ENCODE measurements around the gene ZNF548.

- TF ChIP-seq, protein P1, sequence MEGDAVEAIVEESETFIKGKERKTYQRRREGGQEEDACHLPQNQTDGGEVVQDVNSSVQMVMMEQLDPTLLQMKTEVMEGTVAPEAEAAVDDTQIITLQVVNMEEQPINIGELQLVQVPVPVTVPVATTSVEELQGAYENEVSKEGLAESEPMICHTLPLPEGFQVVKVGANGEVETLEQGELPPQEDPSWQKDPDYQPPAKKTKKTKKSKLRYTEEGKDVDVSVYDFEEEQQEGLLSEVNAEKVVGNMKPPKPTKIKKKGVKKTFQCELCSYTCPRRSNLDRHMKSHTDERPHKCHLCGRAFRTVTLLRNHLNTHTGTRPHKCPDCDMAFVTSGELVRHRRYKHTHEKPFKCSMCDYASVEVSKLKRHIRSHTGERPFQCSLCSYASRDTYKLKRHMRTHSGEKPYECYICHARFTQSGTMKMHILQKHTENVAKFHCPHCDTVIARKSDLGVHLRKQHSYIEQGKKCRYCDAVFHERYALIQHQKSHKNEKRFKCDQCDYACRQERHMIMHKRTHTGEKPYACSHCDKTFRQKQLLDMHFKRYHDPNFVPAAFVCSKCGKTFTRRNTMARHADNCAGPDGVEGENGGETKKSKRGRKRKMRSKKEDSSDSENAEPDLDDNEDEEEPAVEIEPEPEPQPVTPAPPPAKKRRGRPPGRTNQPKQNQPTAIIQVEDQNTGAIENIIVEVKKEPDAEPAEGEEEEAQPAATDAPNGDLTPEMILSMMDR (IDR thresholded peaks at IDR 0.05), result no peak
- TF ChIP-seq EZH2 (IDR thresholded peaks at IDR 0.05; ENCODE audit: borderline replicate concordance, insufficient read depth, low read depth, low read length, poor library complexity, severe bottlenecking), result no peak
These were observed 49.3 kb downstream of the ZNF548 start for GRCh38 chr19:57438925-57439324.

Measured in B cell (primary cell).